HG02798 (cell line): ENCODE data around the gene GALNT18.

Experiments
- ATAC-seq: cut with Tn5 transposase; IDR thresholded peaks from one replicate; pipeline ENCODE4 v1.9.1; 2021; ENCODE audit warnings: mild to moderate bottlenecking; ENCODE audit not compliant: unreplicated experiment, poor library complexity

Gene GALNT18

GRCh38 chr11:11338304-11338703 is 283.5 kb downstream of the GALNT18 start:
- no peak for ATAC-seq

DNA sequence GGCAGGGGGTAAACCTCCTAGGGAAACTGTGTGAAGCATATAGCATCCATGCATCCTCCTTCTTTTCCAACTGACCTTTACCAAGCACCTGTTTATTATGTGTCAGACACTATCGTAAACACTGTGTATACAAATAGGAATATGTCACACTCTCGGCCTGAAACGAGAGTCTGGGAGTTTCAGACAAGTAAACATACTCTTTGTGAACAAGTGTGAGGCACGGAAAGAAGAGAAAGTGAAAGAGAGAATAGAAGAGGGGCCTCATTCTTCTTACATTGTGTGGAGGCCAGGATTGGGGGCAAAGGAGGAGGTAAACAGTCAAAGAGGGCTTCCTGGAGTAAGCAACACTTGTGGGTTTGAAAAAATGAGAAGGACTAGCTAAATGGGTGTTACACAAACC is 285.1 kb downstream of the GALNT18 start:
- no peak for ATAC-seq

GRCh38 chr11:11335043-11335442 is 286.8 kb downstream of the GALNT18 start:
- ATAC-seq = no peak

DNA sequence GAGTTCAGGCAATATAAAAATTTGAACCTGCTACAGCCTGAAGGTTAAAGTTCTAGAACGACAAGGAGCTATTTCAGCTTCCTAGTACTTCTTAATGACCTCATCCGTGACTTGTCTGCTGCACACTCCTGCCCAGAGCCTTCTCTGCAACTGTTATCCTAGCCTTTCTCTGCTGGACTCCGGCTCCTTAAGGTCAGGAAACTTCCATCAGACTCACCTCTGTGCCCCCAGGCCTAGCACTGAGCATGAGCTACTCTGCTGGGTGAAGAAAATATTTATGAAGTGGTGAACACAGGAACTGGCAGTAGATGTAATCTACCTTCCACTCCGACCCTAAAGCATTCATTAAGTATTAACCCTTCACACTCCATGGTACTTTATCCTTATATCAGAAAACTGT is 287.2 kb downstream of the GALNT18 start:
- no peak for ATAC-seq

- no peak for ATAC-seq
Observed at GRCh38 chr11:11332141-11332710, 289.6 kb downstream of the GALNT18 start.

- no peak for ATAC-seq
Observed at GRCh38 chr11:11329062-11329806, 292.6 kb downstream of the GALNT18 start.

- no peak for ATAC-seq
Observed at GRCh38 chr11:11324090-11324489, 297.7 kb downstream of the GALNT18 start.

GRCh38 chr11:11322101-11322500 is 299.7 kb downstream of the GALNT18 start:
- no peak for ATAC-seq

- no peak for ATAC-seq
Observed at GRCh38 chr11:11320825-11321224, 301.0 kb downstream of the GALNT18 start.

GRCh38 chr11:11318961-11319360 is 302.8 kb downstream of the GALNT18 start:
- no peak for ATAC-seq

- ATAC-seq = no peak
Observed at GRCh38 chr11:11318461-11318860, 303.3 kb downstream of the GALNT18 start.

GRCh38 chr11:11316651-11317230 is 305.1 kb downstream of the GALNT18 start:
- ATAC-seq = no peak

- no peak for ATAC-seq
Observed at GRCh38 chr11:11313902-11314692, 307.7 kb downstream of the GALNT18 start.

- no peak for ATAC-seq
Observed at GRCh38 chr11:11313426-11313825, 308.4 kb downstream of the GALNT18 start.

GRCh38 chr11:11312738-11313137 is 309.1 kb downstream of the GALNT18 start:
- no peak for ATAC-seq

GRCh38 chr11:11311169-11311568 is 310.6 kb downstream of the GALNT18 start:
- no peak for ATAC-seq

GRCh38 chr11:11309906-11310305 is 311.9 kb downstream of the GALNT18 start:
- ATAC-seq = no peak

GRCh38 chr11:11308249-11308648 is 313.6 kb downstream of the GALNT18 start:
- no peak for ATAC-seq

GRCh38 chr11:11306855-11307254 is 314.9 kb downstream of the GALNT18 start:
- ATAC-seq = no peak

DNA sequence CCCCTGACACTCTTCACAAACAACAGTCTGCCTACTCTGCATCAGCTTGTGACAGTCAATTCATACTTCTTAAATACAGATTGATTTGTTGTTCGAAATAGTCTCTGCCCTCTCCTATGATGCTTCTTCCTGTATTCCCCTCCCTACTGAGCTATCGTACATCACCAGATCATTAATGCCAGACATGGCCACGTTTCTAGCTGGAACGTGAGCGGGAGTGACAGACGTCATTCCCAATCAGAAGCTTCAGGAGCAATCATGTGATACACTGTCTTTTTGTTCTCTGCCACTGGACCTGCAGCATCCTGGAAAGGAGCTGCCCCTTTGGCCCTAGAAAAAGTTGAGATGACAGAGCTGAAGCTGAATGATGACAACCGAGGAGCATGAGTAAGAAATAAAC is 317.3 kb downstream of the GALNT18 start:
- ATAC-seq = no peak

DNA sequence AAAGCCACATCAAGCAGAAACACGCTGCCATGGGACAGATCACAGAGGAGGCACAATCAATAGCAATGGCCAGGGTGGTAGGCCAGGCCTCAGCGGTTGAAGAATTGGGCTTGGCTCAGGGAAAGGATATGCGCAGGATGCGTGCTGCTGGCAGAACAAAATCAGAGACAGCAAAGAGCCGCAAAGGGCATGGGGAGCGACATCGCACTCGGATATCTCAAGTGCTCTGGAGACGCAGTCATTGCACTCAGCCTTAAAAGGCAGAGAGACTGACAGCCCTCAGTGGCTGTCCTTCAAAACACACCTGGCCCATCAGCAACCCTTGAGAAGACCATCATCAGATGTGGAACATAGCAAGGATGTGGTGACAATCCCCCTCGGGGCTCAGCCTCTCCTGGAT is 319.2 kb downstream of the GALNT18 start:
- no peak for ATAC-seq
